H1 (cell line): ENCODE data around the gene IGLL5. TPM values are rescaled to one million over a fixed set of nuclear protein-coding genes. Genes with fewer than 3 reads are reported as not detected.

ENCODE experiments used
- CTCF ChIA-PET: fragments of 300-600 bp; sonication (Branson Sonifier 250); formaldehyde crosslinking; loops from one replicate; lab custom pipeline; 2021; ENCODE audit not compliant: partially characterized antibody; lab: Charles Lee
- POLR2A ChIA-PET: fragments of 300-600 bp; sonication (Branson Sonifier 250); formaldehyde crosslinking; loops from one replicate; lab custom pipeline; 2021; ENCODE audit warnings: inconsistent platforms; ENCODE audit not compliant: partially characterized antibody; lab: Charles Lee
- DNase-seq, 2 experiments: peaks; one replicate each; pipeline versions ENCODE4 v3.0.0 to v3.0.0-alpha.2; 2010 to 2022; ENCODE audit warnings: low spot score in 2 of 2, low read depth in 1 of 2, mixed read lengths in 1 of 2
- FAIRE-seq: peaks from 2 replicates; lab custom pipeline; 2011; peaks lifted over from hg19 to GRCh38; lab: Jason Lieb, UNC
- H2AFZ ChIP-seq: 2 replicates; pipeline ENCODE4 v1.8.1; 2012; ENCODE audit warnings: low read length, inconsistent platforms
- H2AK5ac ChIP-seq: 2 replicates; pipeline ENCODE4 v1.6.1; 2013; ENCODE audit warnings: low read depth, low read length
- H2BK120ac ChIP-seq: replicated peaks from 2 replicates; pipeline ENCODE3; 2013; ENCODE audit warnings: low read depth, low read length, inconsistent platforms
- H2BK12ac ChIP-seq: 2 replicates; pipeline ENCODE4 v1.6.1; 2013; ENCODE audit warnings: low read depth, low read length
- H2BK15ac ChIP-seq: 2 replicates; pipeline ENCODE4 v1.6.1; 2013; ENCODE audit warnings: low read length
- H2BK20ac ChIP-seq: 2 replicates; pipeline ENCODE4 v1.6.1; 2013; ENCODE audit warnings: low read length
- H2BK5ac ChIP-seq: 2 replicates; pipeline ENCODE4 v1.6.1; 2013; ENCODE audit warnings: low read depth, low read length
- H3K14ac ChIP-seq: 2 replicates; pipeline ENCODE4 v1.6.1; 2013; ENCODE audit warnings: inconsistent platforms; ENCODE audit not compliant: insufficient read length
- H3K18ac ChIP-seq: 2 replicates; pipeline ENCODE4 v1.6.1; 2013; ENCODE audit warnings: low read length; ENCODE audit errors: extremely low read depth
- H3K23ac ChIP-seq: 2 replicates; pipeline ENCODE4 v1.6.1; 2013; ENCODE audit warnings: inconsistent platforms; ENCODE audit not compliant: insufficient read length
- H3K23me2 ChIP-seq: 2 replicates; pipeline ENCODE4 v1.6.1; 2013; ENCODE audit warnings: low read depth, low read length
- H3K27ac ChIP-seq: 2 replicates; pipeline ENCODE4 v1.6.1; 2011; ENCODE audit warnings: low read depth, low read length, inconsistent platforms
- H3K27me3 ChIP-seq, 4 experiments: replicated peaks in 1 of 4; 1 replicate in 1 of 4; 2 replicates in 3 of 4; pipeline versions ENCODE4 v1.6.1 to v1.8.1; 2011 to 2013; ENCODE audit warnings: low read length in 3 of 4, mild to moderate bottlenecking in 3 of 4, inconsistent platforms in 2 of 4, mixed read lengths in 2 of 4, moderate library complexity in 1 of 4; ENCODE audit not compliant: control insufficient read depth in 3 of 4, insufficient read depth in 3 of 4; ENCODE audit errors: extremely low read depth in 1 of 4
- H3K36me3 ChIP-seq, 4 experiments: 2 replicates each; pipeline versions ENCODE4 v1.6.1 to v1.8.1; 2011 to 2013; ENCODE audit warnings: mild to moderate bottlenecking in 4 of 4, low read length in 3 of 4, moderate library complexity in 2 of 4, control low read depth in 1 of 4, inconsistent platforms in 1 of 4; ENCODE audit not compliant: insufficient read depth in 4 of 4, control insufficient read depth in 2 of 4
- H3K4ac ChIP-seq: replicated peaks from 2 replicates; pipeline ENCODE3; 2013; ENCODE audit warnings: low read length, low read depth, mixed read lengths, inconsistent platforms; ENCODE audit not compliant: insufficient read length
- H3K4me1 ChIP-seq, 4 experiments: replicated peaks in 1 of 4; 1 replicate in 1 of 4; 2 replicates in 3 of 4; pipeline versions ENCODE4 v1.6.1 to v1.8.1; 2011 to 2013; ENCODE audit warnings: low read length in 3 of 4, inconsistent platforms in 2 of 4, mixed read lengths in 1 of 4; ENCODE audit not compliant: insufficient read depth in 4 of 4, control insufficient read depth in 3 of 4
- H3K4me2 ChIP-seq, 2 experiments: 2 replicates each; pipeline versions ENCODE4 v1.6.1 to v1.8.1; 2011 to 2013; ENCODE audit warnings: low read depth in 2 of 2, low read length in 2 of 2, control low read depth in 1 of 2, inconsistent platforms in 1 of 2, mild to moderate bottlenecking in 1 of 2; ENCODE audit not compliant: insufficient read depth in 1 of 2
- H3K4me3 ChIP-seq, 4 experiments: fragments of 200-600, 300-600 bp in 1 of 4; sonication (generic), shearing (Covaris generic), sonication (Bioruptor Twin) in 1 of 4; 2 replicates each; pipeline versions ENCODE4 v1.5.1 to v1.8.1; 2011 to 2016; ENCODE audit warnings: low read length in 4 of 4, low read depth in 3 of 4, control low read depth in 2 of 4, inconsistent platforms in 2 of 4, mild to moderate bottlenecking in 2 of 4, mixed read lengths in 1 of 4, moderate library complexity in 1 of 4; ENCODE audit not compliant: insufficient read depth in 2 of 4; ENCODE audit errors: extremely low read depth in 1 of 4
- H3K56ac ChIP-seq: replicated peaks from 2 replicates; pipeline ENCODE3; 2013; ENCODE audit warnings: low read depth, mild to moderate bottlenecking, mixed read lengths, low read length, inconsistent platforms; ENCODE audit not compliant: insufficient read length
- H3K79me1 ChIP-seq: 2 replicates; pipeline ENCODE4 v1.6.1; 2013; ENCODE audit warnings: low read depth, low read length, control low read depth
- H3K79me2 ChIP-seq, 2 experiments: 2 replicates each; pipeline versions ENCODE4 v1.6.1 to v1.8.1; 2012 to 2013; ENCODE audit warnings: low read length in 2 of 2, mild to moderate bottlenecking in 2 of 2, inconsistent platforms in 1 of 2; ENCODE audit not compliant: insufficient read depth in 2 of 2, control insufficient read depth in 1 of 2
- H3K9ac ChIP-seq, 4 experiments: replicated peaks in 1 of 4; 1 replicate in 1 of 4; 2 replicates in 3 of 4; pipeline versions ENCODE4 v1.6.1 to v1.8.1; 2011 to 2013; ENCODE audit warnings: low read depth in 3 of 4, low read length in 3 of 4, control low read depth in 2 of 4, mild to moderate bottlenecking in 2 of 4, moderate library complexity in 2 of 4, inconsistent platforms in 1 of 4; ENCODE audit errors: extremely low read depth in 1 of 4
- H3K9me3 ChIP-seq, 2 experiments: 2 replicates each; pipeline versions ENCODE4 v1.6.1 to v1.8.1; 2012 to 2013; ENCODE audit warnings: mild to moderate bottlenecking in 2 of 2, moderate library complexity in 2 of 2, control low read depth in 1 of 2, inconsistent platforms in 1 of 2, low read depth in 1 of 2, low read length in 1 of 2, mixed read lengths in 1 of 2; ENCODE audit not compliant: insufficient read depth in 2 of 2
- H4K20me1 ChIP-seq, 2 experiments: replicated peaks in 1 of 2; 2 replicates each; pipeline versions ENCODE3 to v1.8.1; 2011 to 2013; ENCODE audit warnings: inconsistent platforms in 2 of 2, low read length in 2 of 2, mild to moderate bottlenecking in 1 of 2; ENCODE audit not compliant: insufficient read depth in 2 of 2, control insufficient read depth in 1 of 2
- H4K5ac ChIP-seq: 2 replicates; pipeline ENCODE4 v1.6.1; 2013; ENCODE audit warnings: low read length, low read depth, mixed read lengths, inconsistent platforms; ENCODE audit not compliant: insufficient read length
- H4K8ac ChIP-seq: 2 replicates; pipeline ENCODE4 v1.8.0; 2013; ENCODE audit warnings: mild to moderate bottlenecking, moderate library complexity, low read length, inconsistent platforms; ENCODE audit not compliant: insufficient read depth; ENCODE audit errors: extremely low read depth
- H4K91ac ChIP-seq: replicated peaks from 2 replicates; pipeline ENCODE3; 2013; ENCODE audit warnings: low read length, mixed read lengths, inconsistent platforms; ENCODE audit not compliant: insufficient read length
- CHD2 ChIP-seq: IDR thresholded peaks from 2 replicates; pipeline ENCODE4 v1.6.1; 2012; ENCODE audit warnings: low read length, improper control_type of control experiment
- EGR1 ChIP-seq: IDR thresholded peaks from 2 replicates; pipeline ENCODE4 v1.6.1; 2011; ENCODE audit warnings: low read depth, low read length, borderline replicate concordance
- EP300 ChIP-seq, 2 experiments: IDR thresholded peaks; 1 replicate in 1 of 2; 2 replicates in 1 of 2; pipeline ENCODE4 v1.6.1; 2011 to 2012; ENCODE audit warnings: low read depth in 2 of 2, low read length in 2 of 2, mild to moderate bottlenecking in 2 of 2, borderline replicate concordance in 1 of 2, inconsistent platforms in 1 of 2, moderate library complexity in 1 of 2
- EZH2 ChIP-seq: fragments of 200-600 bp; sonication (generic); IDR thresholded peaks from 2 replicates; pipeline ENCODE4 v1.7.1; 2012; ENCODE audit warnings: low read depth, mild to moderate bottlenecking, moderate library complexity, low read length, inconsistent platforms; ENCODE audit not compliant: severe bottlenecking
- JUN ChIP-seq: IDR thresholded peaks from 2 replicates; pipeline ENCODE4 v1.6.1; 2011; ENCODE audit warnings: low read depth, mild to moderate bottlenecking, improper control_type of control experiment, low read length
- KDM4A ChIP-seq: IDR thresholded peaks from one replicate; pipeline ENCODE4 v1.7.1; 2012; ENCODE audit warnings: low read depth, mild to moderate bottlenecking, moderate library complexity, low read length, inconsistent platforms; ENCODE audit not compliant: severe bottlenecking
- NRF1 ChIP-seq: IDR thresholded peaks from 2 replicates; pipeline ENCODE4 v1.6.1; 2011; ENCODE audit warnings: mild to moderate bottlenecking, low read depth, low read length, improper control_type of control experiment
- SIN3A ChIP-seq, 2 experiments: IDR thresholded peaks in 1 of 2; conservative IDR thresholded peaks in 1 of 2; 2 replicates each; pipeline ENCODE4 v1.6.1; 2011 to 2012; ENCODE audit warnings: low read length in 2 of 2, improper control_type of control experiment in 1 of 2, low read depth in 1 of 2, mild to moderate bottlenecking in 1 of 2
- SP1 ChIP-seq: IDR thresholded peaks from 2 replicates; pipeline ENCODE4 v1.6.1; 2011; ENCODE audit warnings: low read depth, low read length
- WGBS, 2 experiments: shearing (Covaris generic) in 1 of 2; methylation state at CpG; one replicate each; pipeline versions ENCODE4 v1.1.6 to v1.1.7; 2013 to 2015; ENCODE audit warnings: low lambda C conversion rate in 2 of 2, mixed read lengths in 2 of 2, inconsistent platforms in 1 of 2, low coverage in 1 of 2, missing lambda C conversion rate in 1 of 2; ENCODE audit not compliant: insufficient replicate concordance in 2 of 2, insufficient coverage in 1 of 2, insufficient read length in 1 of 2; ENCODE audit errors: extremely low coverage in 1 of 2, missing lambda C conversion rate in 1 of 2; 5-methylcytosine and 5-hydroxymethylcytosine counted together
- polyA plus RNA-seq, 7 experiments: library from polyadenylated mRNA; depleted of rRNA in 3 of 7; stranded (reverse) in 5 of 7; unstranded in 2 of 7; fragments of >200 nt in 5 of 7; fragments of 200-250 nt in 2 of 7; gene quantifications; 1 replicate in 5 of 7; 2 replicates in 1 of 7; 4 replicates in 1 of 7; pipeline versions ENCODE4 v1.2.1 to v1.2.3, GENCODE V29; 2011 to 2013; ENCODE audit warnings: missing spikeins in 2 of 7, mixed read lengths in 2 of 7
- total RNA-seq: library from RNA; stranded (reverse); fragmentation: NEBNext Ultra II Directional; extraction: Animal tissue kit (Norgen Biotek cat#: 25700); gene quantifications from 2 replicates; pipeline ENCODE4 v1.2.1, GENCODE V29; 2021
- TF ChIP-seq, protein P1 (sequence below): IDR thresholded peaks from 2 replicates; pipeline ENCODE4 v1.6.1; 2012; ENCODE audit warnings: low read length, inconsistent platforms

IGLL5 gene
- total and polyA plus RNA-seq, 2 of the 8 experiments (the other 6 are each of a cell fraction or from before 2014, with no cell fraction given) = not detected

DNA sequence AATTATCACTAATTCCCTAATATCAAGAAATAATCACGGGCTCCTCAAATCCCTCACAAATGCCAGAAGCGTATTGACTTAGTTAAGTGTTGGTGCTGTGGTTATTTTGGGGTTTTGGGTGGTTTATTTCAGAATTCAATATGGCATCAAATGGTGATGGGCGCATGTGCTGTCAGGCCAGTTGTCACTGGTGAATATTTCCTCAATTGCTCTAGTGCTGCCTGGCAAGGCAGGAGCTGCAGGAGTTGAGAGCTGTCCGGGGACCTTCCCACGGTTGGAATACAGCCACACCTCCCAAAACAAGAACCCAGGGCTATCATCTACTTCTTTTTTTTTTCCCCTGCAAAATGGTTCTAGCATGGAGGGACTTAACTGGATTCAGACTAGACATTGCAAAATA is 10.3 kb downstream of the IGLL5 start:
- Histone ChIP-seq H4K20me1 (no peaks in the 10 kb centered on the region), H2BK120ac (no peak overlapping the region), H3K79me2 (no peaks in the 10 kb centered on the region), H3K27me3 (peaks cover 7 to 35% (median 19%) of the 10 kb centered on the region in 4 experiments), H4K91ac (no peak overlapping the region), H3K23me2 (no peaks in the 10 kb centered on the region), H3K4me2 (no peak overlapping the region), H2AFZ (no peak overlapping the region), H3K9me3 (peaks cover 17 to 68% of the 10 kb centered on the region in 2 experiments), H4K5ac (no peak overlapping the region), H3K18ac (no peak overlapping the region), H3K4ac (no peak overlapping the region), H2BK12ac (no peak overlapping the region), H3K4me1 (no peaks in the 10 kb centered on the region), H3K23ac (no peak overlapping the region), H3K56ac (no peak overlapping the region), H3K9ac (no peak overlapping the region), H2BK20ac (no peak overlapping the region), H3K36me3 (no peaks in the 10 kb centered on the region), H2AK5ac (no peak overlapping the region), H3K14ac (no peak overlapping the region), H3K79me1 (no peaks in the 10 kb centered on the region; the same call in 1 of the 2 replicates), H2BK15ac (no peak overlapping the region), H3K27ac (no peak overlapping the region), H3K4me3 (no peak overlapping the region), H2BK5ac (no peak overlapping the region), H4K8ac (no peak overlapping the region)
- DNase-seq (no peak), FAIRE-seq (no peak)
- POLR2A ChIA-PET = no interaction called here
- CTCF ChIA-PET = no interaction called here
- TF ChIP-seq EP300 (IDR thresholded peaks at IDR 0.05; ENCODE audit: borderline replicate concordance in 1 of 2, low read depth in 2 of 2, low read length in 2 of 2) = no peak
- TF ChIP-seq NRF1 = no peak
- no peak for TF ChIP-seq JUN
- TF ChIP-seq EZH2 = no peak
- TF ChIP-seq CHD2 = no peak
- no peak for TF ChIP-seq SIN3A (conservative IDR thresholded peaks at IDR 0.05 in 1 of 2, IDR thresholded peaks at IDR 0.05 in 1 of 2; ENCODE audit: low read depth in 1 of 2, low read length in 2 of 2)
- TF ChIP-seq, protein P1, sequence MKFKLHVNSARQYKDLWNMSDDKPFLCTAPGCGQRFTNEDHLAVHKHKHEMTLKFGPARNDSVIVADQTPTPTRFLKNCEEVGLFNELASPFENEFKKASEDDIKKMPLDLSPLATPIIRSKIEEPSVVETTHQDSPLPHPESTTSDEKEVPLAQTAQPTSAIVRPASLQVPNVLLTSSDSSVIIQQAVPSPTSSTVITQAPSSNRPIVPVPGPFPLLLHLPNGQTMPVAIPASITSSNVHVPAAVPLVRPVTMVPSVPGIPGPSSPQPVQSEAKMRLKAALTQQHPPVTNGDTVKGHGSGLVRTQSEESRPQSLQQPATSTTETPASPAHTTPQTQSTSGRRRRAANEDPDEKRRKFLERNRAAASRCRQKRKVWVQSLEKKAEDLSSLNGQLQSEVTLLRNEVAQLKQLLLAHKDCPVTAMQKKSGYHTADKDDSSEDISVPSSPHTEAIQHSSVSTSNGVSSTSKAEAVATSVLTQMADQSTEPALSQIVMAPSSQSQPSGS = no peak
- no peak for TF ChIP-seq SP1
- no peak for TF ChIP-seq EGR1
- TF ChIP-seq KDM4A = no peak
- WGBS, 2 experiments = 65% methylated on average over 5 of the region's 5 CpGs; no CpG with 5 or more reads in 1 of the 2 experiments
